ENCODE data around the gene NEURL1B.

The NEURL1B gene

GRCh38 chr5:172611913-172612312 is 29.1 kb upstream of the NEURL1B start:
- DNase-seq = no peak

- DNase-seq = no peak
Observed at GRCh38 chr5:172612771-172613170, 28.3 kb upstream of the NEURL1B start.

- no peak for DNase-seq
Observed at GRCh38 chr5:172616136-172616535, 24.9 kb upstream of the NEURL1B start.

- DNase-seq = no peak
Observed at GRCh38 chr5:172616730-172617129, 24.3 kb upstream of the NEURL1B start.

- no peak for DNase-seq
Observed at GRCh38 chr5:172617817-172618216, 23.2 kb upstream of the NEURL1B start.

- DNase-seq = no peak
Observed at GRCh38 chr5:172618574-172619365, 22.3 kb upstream of the NEURL1B start.

GRCh38 chr5:172620506-172620905 is 20.6 kb upstream of the NEURL1B start:
- no peak for DNase-seq

GRCh38 chr5:172622091-172623046 is 18.7 kb upstream of the NEURL1B start:
- no peak for DNase-seq

GRCh38 chr5:172623313-172623980 is 17.6 kb upstream of the NEURL1B start:
- no peak for DNase-seq

GRCh38 chr5:172624083-172624995 is 16.7 kb upstream of the NEURL1B start:
- DNase-seq = no peak

GRCh38 chr5:172624996-172625964 is 15.8 kb upstream of the NEURL1B start:
- DNase-seq = no peak

GRCh38 chr5:172626031-172626581 is 15.0 kb upstream of the NEURL1B start:
- no peak for DNase-seq

- no peak for DNase-seq
Observed at GRCh38 chr5:172630082-172630481, 11.0 kb upstream of the NEURL1B start.

- DNase-seq = no peak
Observed at GRCh38 chr5:172630482-172630881, 10.6 kb upstream of the NEURL1B start.

- DNase-seq = no peak
Observed at GRCh38 chr5:172630986-172631385, 10.1 kb upstream of the NEURL1B start.

GRCh38 chr5:172632346-172633092 is 8.5 kb upstream of the NEURL1B start:
- DNase-seq = no peak

GRCh38 chr5:172633403-172633970 is 7.6 kb upstream of the NEURL1B start:
- DNase-seq = no peak

GRCh38 chr5:172634106-172634899 is 6.8 kb upstream of the NEURL1B start:
- DNase-seq = no peak

- DNase-seq = no peak
Observed at GRCh38 chr5:172635038-172635437, 6.0 kb upstream of the NEURL1B start.

Data from CD4-positive, alpha-beta T cell treated with Interleukin-17A for 1 hour (primary cell).